ENCODE results near the gene SNAP91. TPM values are rescaled to one million over a fixed set of nuclear protein-coding genes. Genes with fewer than 3 reads are reported as not detected.

The SNAP91 gene
- total and polyA plus RNA-seq, 7 donors, result 0.09 to 0.81 (median 0.51) TPM; not detected in 4

DNA sequence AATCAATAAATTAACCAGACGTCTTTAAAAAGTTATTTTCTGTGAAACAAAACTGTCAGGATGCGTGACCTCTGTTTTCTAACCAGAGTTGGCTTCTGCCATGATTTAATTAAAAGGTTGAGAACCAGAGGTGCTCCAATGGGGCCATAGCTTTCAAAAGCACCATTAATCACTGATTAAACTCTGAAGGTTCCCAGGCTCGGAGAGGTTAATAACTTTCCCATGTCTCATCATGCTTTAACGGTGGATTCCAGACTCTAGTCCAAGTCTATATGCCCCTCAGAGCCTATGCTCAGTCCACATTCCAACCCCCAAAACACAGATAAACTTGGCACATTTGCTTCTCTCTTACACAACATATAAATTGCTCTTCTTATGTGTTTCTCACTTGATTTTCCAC lies 95.5 kb downstream of the SNAP91 start:
- H3K27me3 ChIP-seq (ENCODE audit: insufficient read depth in 3 of 3, low read length in 2 of 3), result no peaks in the 10 kb centered on the region
- H3K4me3 ChIP-seq, result no peak overlapping the region
- TF ChIP-seq, protein P1, sequence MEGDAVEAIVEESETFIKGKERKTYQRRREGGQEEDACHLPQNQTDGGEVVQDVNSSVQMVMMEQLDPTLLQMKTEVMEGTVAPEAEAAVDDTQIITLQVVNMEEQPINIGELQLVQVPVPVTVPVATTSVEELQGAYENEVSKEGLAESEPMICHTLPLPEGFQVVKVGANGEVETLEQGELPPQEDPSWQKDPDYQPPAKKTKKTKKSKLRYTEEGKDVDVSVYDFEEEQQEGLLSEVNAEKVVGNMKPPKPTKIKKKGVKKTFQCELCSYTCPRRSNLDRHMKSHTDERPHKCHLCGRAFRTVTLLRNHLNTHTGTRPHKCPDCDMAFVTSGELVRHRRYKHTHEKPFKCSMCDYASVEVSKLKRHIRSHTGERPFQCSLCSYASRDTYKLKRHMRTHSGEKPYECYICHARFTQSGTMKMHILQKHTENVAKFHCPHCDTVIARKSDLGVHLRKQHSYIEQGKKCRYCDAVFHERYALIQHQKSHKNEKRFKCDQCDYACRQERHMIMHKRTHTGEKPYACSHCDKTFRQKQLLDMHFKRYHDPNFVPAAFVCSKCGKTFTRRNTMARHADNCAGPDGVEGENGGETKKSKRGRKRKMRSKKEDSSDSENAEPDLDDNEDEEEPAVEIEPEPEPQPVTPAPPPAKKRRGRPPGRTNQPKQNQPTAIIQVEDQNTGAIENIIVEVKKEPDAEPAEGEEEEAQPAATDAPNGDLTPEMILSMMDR (IDR thresholded peaks at IDR 0.05), result no peak
- H3K27ac ChIP-seq, result no peak overlapping the region
- WGBS, 3 donors, result 36 to 40% (median 37%) methylated on average over 4 of the region's 4 CpGs
- no peaks in the 10 kb centered on the region for H3K4me1 ChIP-seq
- no peaks in the 10 kb centered on the region for H3K9me3 ChIP-seq
- no peak for DNase-seq
- no peaks in the 10 kb centered on the region for H3K36me3 ChIP-seq (ENCODE audit: insufficient read depth in 1 of 2, low read depth in 1 of 2)
- intact Hi-C loops (cut with DNase I), result loop anchor here in 1 of 2 donors (10.0 kb wide), 1 partner anchor 611 kb away; the partner anchor contains the start of gene CEP162
- no peak for ATAC-seq

GRCh38 chr6:83609248-83609647 lies 99.7 kb downstream of the SNAP91 start:
- no peaks in the 10 kb centered on the region for H3K9me3 ChIP-seq
- H3K27ac ChIP-seq, result no peak overlapping the region
- H3K4me1 ChIP-seq, result no peaks in the 10 kb centered on the region
- intact Hi-C loops (cut with DNase I), result no loop called here
- ATAC-seq, result no peak
- no peaks in the 10 kb centered on the region for H3K27me3 ChIP-seq (ENCODE audit: insufficient read depth in 3 of 3, low read length in 2 of 3)
- 83 to 87% (median 87%) methylated on average over 2 of the region's 2 CpGs for WGBS, 3 donors
- TF ChIP-seq, protein P1 (IDR thresholded peaks at IDR 0.05), result no peak
- no peak for DNase-seq
- H3K4me3 ChIP-seq, result no peak overlapping the region
- H3K36me3 ChIP-seq (ENCODE audit: insufficient read depth in 1 of 2, low read depth in 1 of 2), result no peaks in the 10 kb centered on the region

- WGBS, 3 donors, result 73 to 83% (median 79%) methylated on average over 1 of the region's 1 CpG
- DNase-seq, result no peak
- no peak overlapping the region for H3K27ac ChIP-seq
- intact Hi-C loops (cut with DNase I), result no loop called here
- no peaks in the 10 kb centered on the region for H3K9me3 ChIP-seq
- H3K4me3 ChIP-seq, result no peak overlapping the region
- no peaks in the 10 kb centered on the region for H3K36me3 ChIP-seq (ENCODE audit: insufficient read depth in 1 of 2, low read depth in 1 of 2)
- TF ChIP-seq, protein P1 (IDR thresholded peaks at IDR 0.05), result no peak
- ATAC-seq, result no peak
- no peaks in the 10 kb centered on the region for H3K27me3 ChIP-seq (ENCODE audit: insufficient read depth in 3 of 3, low read length in 2 of 3)
- no peaks in the 10 kb centered on the region for H3K4me1 ChIP-seq
Measured at GRCh38 chr6:83605517-83605916, 103.4 kb downstream of the SNAP91 start.

DNA sequence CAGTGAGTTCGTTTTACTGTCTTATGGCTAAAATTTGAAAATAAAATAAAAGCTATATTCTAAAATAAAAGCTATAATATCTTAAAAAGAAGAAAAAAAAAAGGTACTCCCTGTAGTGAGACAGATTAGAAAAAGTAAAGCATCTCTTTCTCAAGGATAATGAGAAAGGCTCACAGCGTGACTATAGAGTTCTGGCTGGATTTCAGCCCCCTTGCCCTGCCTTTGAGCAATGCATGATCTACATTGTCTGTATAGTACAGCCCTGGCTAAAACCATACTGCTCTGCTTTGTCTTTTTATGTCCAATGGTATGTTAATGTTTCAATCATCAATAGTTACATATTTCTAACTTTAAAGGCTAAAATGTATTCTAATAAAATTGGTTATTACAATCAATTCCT lies 105.3 kb downstream of the SNAP91 start:
- H3K9me3 ChIP-seq, result no peaks in the 10 kb centered on the region
- H3K4me3 ChIP-seq, result no peak overlapping the region
- ATAC-seq (no peak), DNase-seq (no peak)
- WGBS, 3 donors, result 51 to 53% (median 53%) methylated on average over 2 of the region's 2 CpGs
- intact Hi-C loops (cut with DNase I), result no loop called here
- H3K27ac ChIP-seq, result no peak overlapping the region
- TF ChIP-seq, protein P1 (IDR thresholded peaks at IDR 0.05), result no peak
- no peaks in the 10 kb centered on the region for H3K4me1 ChIP-seq
- no peaks in the 10 kb centered on the region for H3K27me3 ChIP-seq (ENCODE audit: insufficient read depth in 3 of 3, low read length in 2 of 3)
- no peaks in the 10 kb centered on the region for H3K36me3 ChIP-seq (ENCODE audit: insufficient read depth in 1 of 2, low read depth in 1 of 2)

GRCh38 chr6:83601119-83601518 lies 107.8 kb downstream of the SNAP91 start:
- intact Hi-C loops (cut with DNase I), result no loop called here
- no peaks in the 10 kb centered on the region for H3K9me3 ChIP-seq
- no peaks in the 10 kb centered on the region for H3K4me1 ChIP-seq
- ATAC-seq (no peak), DNase-seq (no peak)
- no peaks in the 10 kb centered on the region for H3K36me3 ChIP-seq (ENCODE audit: insufficient read depth in 1 of 2, low read depth in 1 of 2)
- no peak overlapping the region for H3K4me3 ChIP-seq
- no peaks in the 10 kb centered on the region for H3K27me3 ChIP-seq (ENCODE audit: insufficient read depth in 3 of 3, low read length in 2 of 3)
- TF ChIP-seq, protein P1 (IDR thresholded peaks at IDR 0.05), result no peak
- WGBS, 3 donors, result 62 to 77% (median 68%) methylated on average over 3 of the region's 3 CpGs
- H3K27ac ChIP-seq, result no peak overlapping the region
